Progenitor cell of endocrine pancreas (in vitro differentiated cells): ENCODE data around the gene KRTAP20-2. TPM values are rescaled to one million over a fixed set of nuclear protein-coding genes. Genes with fewer than 3 reads are reported as not detected.

ENCODE experiments used
- DNase-seq: peaks from one replicate; pipeline ENCODE4 v3.0.0; 2021; ENCODE audit warnings: low spot score; ENCODE audit not compliant: unreplicated experiment
- H3K27ac Mint-ChIP-seq: 2 replicates; pipeline ENCODE4 v1.8.0; 2021; ENCODE audit warnings: mild to moderate bottlenecking, moderate library complexity, mixed read lengths
- H3K27me3 Mint-ChIP-seq: 2 replicates; pipeline ENCODE4 v1.8.0; 2021; ENCODE audit warnings: mixed read lengths
- H3K36me3 Mint-ChIP-seq: 2 replicates; pipeline ENCODE4 v1.8.0; 2022; ENCODE audit warnings: mixed read lengths; ENCODE audit not compliant: insufficient read depth
- H3K4me1 Mint-ChIP-seq: 2 replicates; pipeline ENCODE4 v1.8.0; 2021; ENCODE audit warnings: low read depth, mixed read lengths
- H3K4me3 Mint-ChIP-seq: 2 replicates; pipeline ENCODE4 v1.8.0; 2021; ENCODE audit warnings: low read depth, mild to moderate bottlenecking, moderate library complexity, mixed read lengths
- H3K9me3 Mint-ChIP-seq: 2 replicates; pipeline ENCODE4 v1.8.0; 2021; ENCODE audit warnings: low read depth, mixed read lengths
- CTCF ChIP-seq: fragments of 200-600 bp; sonication (generic); IDR thresholded peaks from one replicate; pipeline ENCODE4 v1.5.0; 2021; ENCODE audit warnings: antibody characterized with exemption, mild to moderate bottlenecking; ENCODE audit not compliant: unreplicated experiment
- long read RNA-seq: library from polyadenylated mRNA; unstranded; transcript quantifications from one replicate; pipeline ENCODE4 v2.0.0, GENCODE V29; 2020
- total RNA-seq: library from RNA; stranded (reverse); gene quantifications from 2 replicates; pipeline ENCODE4 v1.2.1, GENCODE V29; 2021

Gene KRTAP20-2
- not detected in 2 replicates for total RNA-seq
- long read RNA-seq = 0 reads

GRCh38 chr21:30634906-30635305 is at the start of gene KRTAP20-2:
TSS of gene KRTAP20-2 (plus strand) at chr21:30635206. CDS start at chr21:30635264, 58 bp downstream.
- Mint-ChIP-seq H3K27ac (no peak within 1 kb of the TSS), H3K36me3 (no peaks in the 10 kb centered on the region), H3K4me3 (no peak within 1 kb of the TSS), H3K27me3 (no peaks in the 10 kb centered on the region), H3K9me3 (peaks cover 9% of the 10 kb centered on the region), H3K4me1 (no peaks in the 10 kb centered on the region)
- TF ChIP-seq CTCF = no peak
- DNase-seq = no peak

GRCh38 chr21:30590297-30590696 is 44.7 kb upstream of the KRTAP20-2 start, which contains the start of gene KRTAP22-2:
TSS of gene KRTAP22-2 (minus strand) at chr21:30590397.
- H3K27ac Mint-ChIP-seq = no peak within 1 kb of the TSS
- peaks cover 14% of the 10 kb centered on the region for H3K9me3 Mint-ChIP-seq
- no peak for TF ChIP-seq CTCF
- H3K27me3 Mint-ChIP-seq = no peaks in the 10 kb centered on the region
- no peak within 1 kb of the TSS for H3K4me3 Mint-ChIP-seq
- no peaks in the 10 kb centered on the region for H3K4me1 Mint-ChIP-seq
- no peaks in the 10 kb centered on the region for H3K36me3 Mint-ChIP-seq
- DNase-seq = no peak

GRCh38 chr21:30592140-30592539 is 42.9 kb upstream of the KRTAP20-2 start, which contains the start of gene KRTAP6-3:
TSS of gene KRTAP6-3 (plus strand) at chr21:30592440. CDS start at chr21:30592446, 6 bp downstream.
- H3K4me3 Mint-ChIP-seq = no peak within 1 kb of the TSS
- H3K36me3 Mint-ChIP-seq = peaks cover 2% of the 10 kb centered on the region
- peaks cover 16% of the 10 kb centered on the region for H3K9me3 Mint-ChIP-seq
- no peak within 1 kb of the TSS for H3K27ac Mint-ChIP-seq
- H3K4me1 Mint-ChIP-seq = no peaks in the 10 kb centered on the region
- no peak for DNase-seq
- TF ChIP-seq CTCF = no peak
- H3K27me3 Mint-ChIP-seq = no peaks in the 10 kb centered on the region

GRCh38 chr21:30598802-30599201 is 36.2 kb upstream of the KRTAP20-2 start, which contains the start of gene KRTAP6-2:
TSS of gene KRTAP6-2 (minus strand) at chr21:30598902. CDS start at chr21:30598874, 28 bp downstream.
- Mint-ChIP-seq H3K36me3 (peaks cover 2% of the 10 kb centered on the region), H3K27me3 (no peaks in the 10 kb centered on the region), H3K4me1 (no peaks in the 10 kb centered on the region), H3K9me3 (peaks cover 20% of the 10 kb centered on the region), H3K4me3 (no peak within 1 kb of the TSS), H3K27ac (no peak within 1 kb of the TSS)
- no peak for DNase-seq
- TF ChIP-seq CTCF = no peak

- H3K9me3 Mint-ChIP-seq = peaks cover 22% of the 10 kb centered on the region
- H3K27me3 Mint-ChIP-seq = no peaks in the 10 kb centered on the region
- no peak within 1 kb of the TSS for H3K27ac Mint-ChIP-seq
- H3K4me3 Mint-ChIP-seq = no peak within 1 kb of the TSS
- H3K36me3 Mint-ChIP-seq = peaks cover 2% of the 10 kb centered on the region
- no peaks in the 10 kb centered on the region for H3K4me1 Mint-ChIP-seq
- no peak for TF ChIP-seq CTCF
- no peak for DNase-seq
Measured at GRCh38 chr21:30600787-30601186, 34.2 kb upstream of the KRTAP20-2 start, which contains the start of gene KRTAP22-1. TSS of gene KRTAP22-1 (plus strand) at chr21:30601087.
